ENCODE data around the gene CDC45. TPM values are rescaled to one million over a fixed set of nuclear protein-coding genes. Genes with fewer than 3 reads are reported as not detected.

Gene CDC45
- total RNA-seq, 2 experiments from 2014 or later: 80.2 to 83.0 TPM

DNA sequence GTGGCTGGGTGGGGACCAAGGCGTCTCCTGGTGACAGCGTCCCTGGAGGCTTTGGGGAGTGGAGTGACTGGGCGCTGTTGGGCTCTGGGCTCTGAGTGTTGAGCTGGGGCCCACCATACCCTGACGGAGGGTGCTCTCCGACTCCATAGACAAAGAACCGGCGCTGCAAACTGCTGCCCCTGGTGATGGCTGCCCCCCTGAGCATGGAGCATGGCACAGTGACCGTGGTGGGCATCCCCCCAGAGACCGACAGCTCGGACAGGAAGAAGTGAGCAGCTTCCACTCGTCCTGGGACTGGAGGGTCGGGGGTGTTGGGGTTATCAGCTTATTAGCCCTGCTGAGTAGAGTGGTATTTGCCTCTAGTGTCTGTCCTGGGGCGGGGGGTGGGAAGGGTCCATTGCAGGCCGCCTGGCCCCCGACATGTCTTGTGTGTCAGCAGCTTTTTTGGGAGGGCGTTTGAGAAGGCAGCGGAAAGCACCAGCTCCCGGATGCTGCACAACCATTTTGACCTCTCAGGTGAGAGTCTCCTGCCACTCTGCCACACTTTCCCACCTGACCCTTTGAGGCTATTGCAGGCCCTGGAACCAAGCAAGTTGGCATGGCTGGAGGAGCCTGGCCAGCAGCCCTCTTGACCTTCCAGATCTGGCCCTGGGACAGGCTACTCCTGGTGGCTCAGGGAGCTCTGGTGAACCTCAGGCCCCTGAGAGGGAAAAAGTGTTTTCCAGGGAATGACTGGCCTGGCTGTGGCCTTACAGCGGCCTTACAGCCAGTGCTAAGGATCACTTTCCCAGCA, 36.9 kb downstream of the CDC45 start:
- peaks cover 91% of the 10 kb centered on the region for H3K36me3 ChIP-seq (ENCODE audit: insufficient read depth, low read length)
- no peak overlapping the region for H3K27ac ChIP-seq (ENCODE audit: low read depth, low read length, poor library complexity, severe bottlenecking)
- no peaks in the 10 kb centered on the region for H3K9me3 ChIP-seq (ENCODE audit: low read length)
- no peaks in the 10 kb centered on the region for H3K4me1 ChIP-seq (ENCODE audit: insufficient read depth, low read length, poor library complexity, severe bottlenecking)
- ChIA-PET CTCF (ENCODE audit: unreplicated experiment) (no interaction called here), POLR2A (no interaction called here)
- intact Hi-C loops (cut with micrococcal nuclease; ENCODE audit: unreplicated experiment): no loop called here
- no peaks in the 10 kb centered on the region for H4K20me1 ChIP-seq (ENCODE audit: insufficient read depth, low read length)
- TF ChIP-seq EZH2phosphoT487 (IDR thresholded peaks at IDR 0.05; ENCODE audit: borderline replicate concordance, low read depth, low read length): no peak
- TF ChIP-seq, protein P1, sequence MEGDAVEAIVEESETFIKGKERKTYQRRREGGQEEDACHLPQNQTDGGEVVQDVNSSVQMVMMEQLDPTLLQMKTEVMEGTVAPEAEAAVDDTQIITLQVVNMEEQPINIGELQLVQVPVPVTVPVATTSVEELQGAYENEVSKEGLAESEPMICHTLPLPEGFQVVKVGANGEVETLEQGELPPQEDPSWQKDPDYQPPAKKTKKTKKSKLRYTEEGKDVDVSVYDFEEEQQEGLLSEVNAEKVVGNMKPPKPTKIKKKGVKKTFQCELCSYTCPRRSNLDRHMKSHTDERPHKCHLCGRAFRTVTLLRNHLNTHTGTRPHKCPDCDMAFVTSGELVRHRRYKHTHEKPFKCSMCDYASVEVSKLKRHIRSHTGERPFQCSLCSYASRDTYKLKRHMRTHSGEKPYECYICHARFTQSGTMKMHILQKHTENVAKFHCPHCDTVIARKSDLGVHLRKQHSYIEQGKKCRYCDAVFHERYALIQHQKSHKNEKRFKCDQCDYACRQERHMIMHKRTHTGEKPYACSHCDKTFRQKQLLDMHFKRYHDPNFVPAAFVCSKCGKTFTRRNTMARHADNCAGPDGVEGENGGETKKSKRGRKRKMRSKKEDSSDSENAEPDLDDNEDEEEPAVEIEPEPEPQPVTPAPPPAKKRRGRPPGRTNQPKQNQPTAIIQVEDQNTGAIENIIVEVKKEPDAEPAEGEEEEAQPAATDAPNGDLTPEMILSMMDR (conservative IDR thresholded peaks at IDR 0.05; ENCODE audit: low read length): no peak
- no peak overlapping the region for H3K4me3 ChIP-seq (ENCODE audit: low read depth, low read length, poor library complexity, severe bottlenecking)
- no peak overlapping the region for H3K4me2 ChIP-seq (ENCODE audit: low read length)
- DNase-seq (ENCODE audit: low spot score): no peak
- H3K9me2 ChIP-seq (ENCODE audit: insufficient read depth, low read length): no peaks in the 10 kb centered on the region
- no peak overlapping the region for H2AFZ ChIP-seq (ENCODE audit: low read length)
- no TSS peak for BruUV-seq (replicated peaks)
- H3K79me2 ChIP-seq (ENCODE audit: insufficient read depth, low read depth, low read length): no peaks in the 10 kb centered on the region

DNA sequence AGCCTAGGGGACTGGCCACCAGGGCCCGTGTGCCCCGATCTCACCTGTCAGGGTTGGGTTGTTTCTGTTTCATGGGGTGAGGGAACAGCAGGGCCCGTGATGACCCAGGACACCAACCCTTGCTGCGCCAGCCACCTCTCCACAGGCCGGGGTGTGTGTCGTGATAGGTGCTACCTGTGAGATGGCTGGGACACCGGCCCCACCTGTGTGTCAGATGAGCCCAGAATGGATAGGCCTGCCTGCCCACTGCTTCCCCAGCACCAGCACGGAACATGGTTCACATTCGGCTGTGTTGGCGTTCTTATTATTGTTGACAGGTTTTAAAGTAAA, 37.4 kb downstream of the CDC45 start:
- Histone ChIP-seq H3K79me2 (ENCODE audit: insufficient read depth, low read depth, low read length) (no peaks in the 10 kb centered on the region), H3K9me3 (ENCODE audit: low read length) (no peaks in the 10 kb centered on the region), H2AFZ (ENCODE audit: low read length) (no peak overlapping the region), H4K20me1 (ENCODE audit: insufficient read depth, low read length) (no peaks in the 10 kb centered on the region), H3K4me2 (ENCODE audit: low read length) (no peak overlapping the region), H3K4me3 (ENCODE audit: low read depth, low read length, poor library complexity, severe bottlenecking) (no peak overlapping the region), H3K27ac (ENCODE audit: low read depth, low read length, poor library complexity, severe bottlenecking) (no peak overlapping the region), H3K4me1 (ENCODE audit: insufficient read depth, low read length, poor library complexity, severe bottlenecking) (no peaks in the 10 kb centered on the region), H3K36me3 (ENCODE audit: insufficient read depth, low read length) (peaks cover 87% of the 10 kb centered on the region), H3K9me2 (ENCODE audit: insufficient read depth, low read length) (no peaks in the 10 kb centered on the region)
- no peak for DNase-seq (ENCODE audit: low spot score)
- POLR2A ChIA-PET: no interaction called here
- intact Hi-C loops (cut with micrococcal nuclease; ENCODE audit: unreplicated experiment): no loop called here
- TF ChIP-seq, protein P1 (conservative IDR thresholded peaks at IDR 0.05; ENCODE audit: low read length): no peak
- TF ChIP-seq EZH2phosphoT487 (IDR thresholded peaks at IDR 0.05; ENCODE audit: borderline replicate concordance, low read depth, low read length): no peak
- BruUV-seq (replicated peaks): no TSS peak
- CTCF ChIA-PET (ENCODE audit: unreplicated experiment): no interaction called here

DNA sequence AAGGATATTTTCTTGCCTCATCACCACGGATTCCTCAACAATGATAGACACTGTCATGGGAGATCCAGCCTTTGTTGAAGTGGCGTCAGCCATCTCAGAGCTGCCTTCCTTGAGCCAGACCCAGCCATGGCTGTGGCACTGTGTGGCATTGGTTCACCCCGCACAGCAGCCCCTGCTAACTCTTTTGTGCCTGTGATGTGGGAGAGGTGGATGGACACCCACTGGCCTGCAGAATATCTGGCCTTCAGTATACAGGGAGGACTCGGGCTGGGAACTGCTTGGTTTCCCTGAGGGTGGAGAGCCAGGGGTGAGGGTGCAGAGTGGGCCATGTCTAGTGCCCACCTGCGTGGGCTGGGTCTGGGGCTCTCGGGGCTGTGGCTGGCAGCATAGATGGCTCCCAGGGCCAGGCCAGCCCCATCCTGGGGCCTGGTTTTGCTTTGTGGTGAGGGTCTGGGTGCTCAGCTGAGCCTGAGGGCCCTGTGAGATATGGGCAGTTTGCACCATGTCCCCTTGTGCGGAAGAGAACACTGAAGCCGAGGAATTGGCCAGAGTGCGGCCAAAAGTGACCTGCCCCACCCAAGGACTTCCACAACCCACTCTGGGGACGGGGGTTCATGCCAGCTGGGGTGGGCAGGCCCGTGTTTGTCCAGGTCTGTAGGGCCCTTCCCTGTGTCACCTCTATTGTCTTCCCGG, 38.3 kb downstream of the CDC45 start:
- Histone ChIP-seq H3K27ac (ENCODE audit: low read depth, low read length, poor library complexity, severe bottlenecking) (no peak overlapping the region), H2AFZ (ENCODE audit: low read length) (no peak overlapping the region), H3K9me2 (ENCODE audit: insufficient read depth, low read length) (no peaks in the 10 kb centered on the region), H3K4me3 (ENCODE audit: low read depth, low read length, poor library complexity, severe bottlenecking) (no peak overlapping the region), H3K4me2 (ENCODE audit: low read length) (no peak overlapping the region), H3K4me1 (ENCODE audit: insufficient read depth, low read length, poor library complexity, severe bottlenecking) (no peaks in the 10 kb centered on the region), H3K9me3 (ENCODE audit: low read length) (no peaks in the 10 kb centered on the region), H3K36me3 (ENCODE audit: insufficient read depth, low read length) (peaks cover 78% of the 10 kb centered on the region), H3K79me2 (ENCODE audit: insufficient read depth, low read depth, low read length) (no peaks in the 10 kb centered on the region), H4K20me1 (ENCODE audit: insufficient read depth, low read length) (no peaks in the 10 kb centered on the region)
- TF ChIP-seq, protein P1 (conservative IDR thresholded peaks at IDR 0.05; ENCODE audit: low read length): no peak
- DNase-seq (ENCODE audit: low spot score): no peak
- POLR2A ChIA-PET: no interaction called here
- BruUV-seq (replicated peaks): no TSS peak
- intact Hi-C loops (cut with micrococcal nuclease; ENCODE audit: unreplicated experiment): no loop called here
- CTCF ChIA-PET (ENCODE audit: unreplicated experiment): no interaction called here
